IPS-NIHi7 (cell line): ENCODE measurements around the gene CD24.
"Not testable (repeated sequence)": the region's sequence is repeated elsewhere in the genome, so short reads cannot be mapped to it uniquely, and the experiment has no call there.

ENCODE experiments used
- DNase-seq: peaks from one replicate; pipeline ENCODE4 v3.0.0; 2012; ENCODE audit warnings: mixed read lengths; ENCODE audit errors: extremely low spot score

The CD24 gene, protein sequence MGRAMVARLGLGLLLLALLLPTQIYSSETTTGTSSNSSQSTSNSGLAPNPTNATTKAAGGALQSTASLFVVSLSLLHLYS

GRCh38 chr6:106974336-106974998, at the start of gene CD24:
Gene CD24 (minus strand): TSS chr6:106974729. CDS start chr6:106974646, 83 bp downstream.
- DNase-seq = peak; percentile 75

DNA sequence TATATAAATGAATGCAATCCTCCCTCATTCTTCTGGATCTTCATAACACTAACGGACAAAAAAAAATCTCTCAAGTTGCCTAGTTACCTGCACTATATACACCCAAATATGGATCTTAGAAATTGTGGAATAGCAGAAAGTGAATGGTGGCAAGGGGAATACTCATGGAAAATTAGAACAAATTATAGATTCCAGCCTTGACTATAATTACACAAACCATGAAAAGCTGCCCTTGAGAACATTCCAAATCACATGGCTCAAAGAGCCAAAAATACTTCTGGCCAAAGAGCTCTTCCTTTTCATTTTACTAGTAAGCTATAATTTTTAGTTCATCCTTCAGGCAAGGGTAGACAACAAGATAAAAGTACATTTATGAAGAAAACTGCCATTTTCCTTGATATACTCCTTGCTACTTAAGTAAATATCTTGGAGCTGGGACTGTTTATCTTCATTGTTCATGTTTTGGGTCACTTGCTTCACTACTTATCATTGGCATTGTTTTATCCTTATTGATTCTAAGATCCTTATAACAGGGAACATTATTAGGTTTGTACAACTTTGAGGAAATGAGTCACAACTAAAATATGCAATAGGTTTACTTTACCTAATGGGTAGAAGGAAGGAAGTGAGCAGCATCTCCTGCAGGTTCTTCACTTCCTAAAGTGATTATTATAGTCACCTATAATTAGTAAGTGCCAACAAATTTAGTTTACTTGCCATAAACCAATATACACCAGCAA, 47.1 kb upstream of the CD24 start:
- DNase-seq = no peak

GRCh38 chr6:107020239-107020638, 45.7 kb upstream of the CD24 start:
- no peak for DNase-seq

- DNase-seq = not testable (repeated sequence)
Observed at GRCh38 chr6:107019628-107020027, 45.1 kb upstream of the CD24 start.

DNA sequence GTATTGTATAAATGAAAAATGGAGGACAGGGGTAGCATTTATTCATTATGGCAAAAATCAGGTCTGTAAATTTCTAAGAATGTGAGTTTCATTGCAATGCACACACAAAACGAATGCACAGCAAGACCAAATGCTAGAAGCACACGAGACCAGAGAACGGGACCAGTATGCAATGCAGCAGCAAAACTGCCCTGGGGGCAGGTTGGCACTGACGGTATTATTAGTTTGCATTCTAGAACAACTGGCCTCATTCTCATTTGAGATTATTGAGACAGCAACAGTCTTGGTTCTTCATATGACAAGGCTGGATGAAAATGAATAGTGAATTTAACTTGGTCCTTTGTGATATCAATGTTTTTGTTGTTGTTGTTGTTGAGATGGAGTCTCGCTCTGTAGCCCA, 44.5 kb upstream of the CD24 start:
- DNase-seq = no peak

DNA sequence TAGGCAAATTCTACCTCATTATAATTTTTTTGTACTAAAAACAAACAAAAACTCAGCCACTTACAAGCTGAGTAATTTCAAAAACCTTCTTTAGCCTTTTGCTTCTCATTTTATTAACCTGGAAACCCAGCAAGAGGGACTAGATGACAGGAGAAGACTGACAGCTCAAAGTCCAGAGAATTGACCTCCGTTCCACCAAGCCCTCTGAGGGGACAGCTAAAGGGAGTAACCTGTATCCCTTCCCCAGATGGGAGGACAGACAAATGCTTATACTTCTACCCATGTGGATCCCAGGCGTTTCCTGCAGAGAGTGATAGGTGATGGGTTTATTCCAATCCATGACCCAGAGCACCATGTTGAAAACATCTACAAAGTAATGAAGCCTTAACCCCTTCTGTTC, 35.0 kb upstream of the CD24 start:
- no peak for DNase-seq

- DNase-seq = peak; percentile 86
Observed at GRCh38 chr6:106997392-106998158, 23.0 kb upstream of the CD24 start.

- DNase-seq = no peak
Observed at GRCh38 chr6:106995640-106996039, 21.1 kb upstream of the CD24 start.

- DNase-seq = not testable (repeated sequence)
Observed at GRCh38 chr6:106989737-106990136, 15.2 kb upstream of the CD24 start.

DNA sequence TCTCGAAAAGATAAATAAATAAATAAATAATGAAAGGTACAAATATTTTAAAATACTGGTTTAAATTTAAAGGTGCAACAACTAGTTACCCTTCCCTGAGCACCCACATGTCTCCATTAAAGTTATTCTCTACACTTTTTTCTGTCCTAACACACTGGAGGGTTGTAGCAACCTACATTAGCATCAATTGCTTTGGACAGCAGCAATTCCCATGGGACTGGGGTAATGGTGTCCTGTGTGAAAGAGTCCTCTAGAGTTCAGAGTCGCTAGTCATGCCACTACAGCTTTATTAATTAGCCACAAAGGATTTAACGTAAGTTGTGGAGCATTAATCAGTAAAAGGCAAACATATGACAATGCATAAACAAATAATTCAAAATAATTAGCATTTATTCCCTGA, 14.1 kb upstream of the CD24 start:
- DNase-seq = no peak

DNA sequence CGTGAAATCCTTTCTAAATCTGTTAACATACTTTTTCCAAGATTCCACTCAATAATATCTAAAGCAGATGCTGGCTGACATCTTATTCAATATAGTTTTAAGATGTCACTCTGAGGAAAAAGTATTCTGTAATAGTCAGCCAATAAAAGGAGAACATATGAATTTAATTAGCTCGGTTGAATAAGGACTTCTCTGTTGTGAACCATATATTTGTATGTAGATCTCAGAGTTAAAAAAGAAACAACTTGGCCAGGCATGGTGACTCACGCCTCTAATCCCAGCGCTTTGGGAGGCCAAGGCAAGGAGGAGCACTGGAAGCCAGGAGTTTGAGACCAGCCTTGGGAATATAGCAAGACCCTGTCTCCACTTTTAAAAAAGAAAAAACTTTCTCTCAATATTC, 7.4 kb upstream of the CD24 start:
- no peak for DNase-seq

- DNase-seq = no peak
Observed at GRCh38 chr6:106980926-106981325, 6.4 kb upstream of the CD24 start.

DNA sequence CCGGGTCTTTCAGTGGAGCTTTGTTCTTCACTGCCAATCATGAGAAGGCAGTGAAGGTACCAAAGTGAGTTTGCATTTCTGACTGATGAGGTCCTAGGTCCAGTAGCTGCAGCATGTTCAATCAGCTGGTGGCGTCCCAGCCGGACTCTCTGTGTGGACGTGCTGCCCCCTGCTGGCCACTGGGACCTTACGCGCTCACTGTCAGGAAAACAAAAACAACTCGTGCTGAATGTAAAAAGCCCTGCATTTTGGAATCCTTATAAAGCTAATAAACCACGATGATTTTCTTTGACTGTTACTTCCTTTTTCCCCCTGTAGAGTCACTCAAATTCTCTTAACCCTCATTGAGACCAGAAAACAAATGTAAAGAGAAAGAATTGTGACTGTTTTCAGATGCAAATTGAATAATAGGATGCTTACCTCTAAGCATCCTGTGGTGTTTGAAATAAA, 4.9 kb upstream of the CD24 start:
- peak; percentile 80 for DNase-seq

- DNase-seq = no peak
Observed at GRCh38 chr6:106977246-106977645, 2.7 kb upstream of the CD24 start.

GRCh38 chr6:106976270-106976669, 1.7 kb upstream of the CD24 start:
- no peak for DNase-seq

DNA sequence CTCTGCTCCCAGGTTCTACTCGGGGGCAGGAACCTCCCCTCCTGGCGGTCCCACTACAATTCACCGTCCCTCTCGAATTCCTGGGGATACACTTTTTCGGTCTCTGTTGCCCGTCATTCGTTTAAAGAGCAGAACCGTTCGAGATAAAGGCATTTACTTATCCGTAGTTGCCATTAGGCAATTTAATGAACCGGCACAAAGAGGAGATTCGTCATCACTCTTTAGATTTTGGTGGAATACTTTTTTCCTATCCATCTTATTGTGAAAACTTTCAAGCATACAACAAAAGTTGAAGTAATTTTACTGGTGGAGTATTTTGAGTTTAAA, 1.2 kb upstream of the CD24 start:
- peak; percentile 30 for DNase-seq

GRCh38 chr6:106974999-106975737, 639 bp upstream of the CD24 start:
- DNase-seq = peak; percentile 33

DNA sequence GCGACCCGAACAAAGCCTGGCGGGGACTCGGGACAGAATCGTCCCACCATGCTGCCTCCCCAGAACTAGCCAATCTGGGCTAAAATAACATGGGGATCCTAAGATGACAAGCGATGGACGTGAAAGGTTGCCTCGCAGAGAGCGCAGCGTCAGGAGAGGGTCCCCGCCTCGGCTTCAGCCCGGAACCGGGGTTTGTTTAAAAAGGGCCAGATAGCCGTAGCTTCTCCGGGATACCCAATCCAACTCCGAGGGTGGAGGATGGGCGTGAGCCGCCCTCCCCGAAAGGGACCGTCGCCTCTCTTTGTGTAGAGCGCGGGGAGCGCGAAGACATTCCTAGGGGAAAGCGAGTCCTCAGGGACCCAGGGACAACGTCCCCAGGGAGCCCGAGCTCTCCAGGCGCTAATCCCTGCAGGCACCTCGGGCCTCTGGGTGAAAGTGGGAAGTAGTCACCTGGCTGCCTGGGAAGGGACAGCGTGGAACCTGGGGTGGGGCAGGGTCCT, 643 bp downstream of the CD24 start:
- no peak for DNase-seq

DNA sequence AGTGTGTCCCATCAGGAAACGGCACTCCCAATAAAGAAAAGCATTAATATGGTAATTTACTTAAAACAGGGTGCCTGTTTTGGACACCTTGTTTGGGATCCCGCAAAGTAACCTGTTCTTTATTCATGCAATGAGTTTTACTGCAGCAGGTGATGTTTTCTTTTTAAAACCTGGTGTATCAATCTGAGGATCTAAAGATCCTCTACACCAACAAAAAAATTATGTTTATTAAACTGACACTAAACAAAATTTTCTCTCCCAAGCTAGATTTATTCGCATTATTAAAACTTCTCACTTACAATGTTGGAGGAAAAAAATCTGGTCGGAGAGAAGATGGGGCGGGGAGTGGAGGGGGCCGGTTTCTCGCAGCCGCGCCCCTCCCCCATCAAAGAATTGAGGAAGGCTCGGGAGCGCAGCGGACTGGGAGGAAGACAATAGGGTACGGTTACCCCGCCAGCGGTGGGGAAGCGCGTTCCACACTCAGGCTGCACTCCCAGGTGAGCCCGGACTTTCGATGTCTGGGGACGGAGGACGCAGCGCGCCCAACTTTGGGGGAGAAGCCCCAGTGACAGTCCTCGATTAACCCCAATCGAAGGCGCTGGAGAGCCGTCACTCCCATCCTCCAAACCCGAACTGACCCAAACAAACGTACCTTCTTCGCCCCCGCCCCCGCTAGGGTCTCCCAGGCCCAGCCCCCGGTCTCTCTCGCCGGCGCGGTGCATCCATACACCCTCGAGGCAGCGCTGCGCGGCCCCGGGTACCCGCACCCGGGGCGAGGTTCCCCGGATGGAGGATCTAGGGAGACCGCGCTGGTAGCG, 1.3 kb downstream of the CD24 start:
- peak; percentile 42 for DNase-seq

GRCh38 chr6:106972500-106972899, 2.0 kb downstream of the CD24 start:
- no peak for DNase-seq

- not testable (repeated sequence) for DNase-seq
Observed at GRCh38 chr6:106970769-106971168, 3.8 kb downstream of the CD24 start.
